ENCODE data around the gene PWWP2B.

- no peak for TF ChIP-seq EZH2phosphoT487 (IDR thresholded peaks at IDR 0.05; ENCODE audit: insufficient read depth, low read depth)
- TF ChIP-seq EZH2 (IDR thresholded peaks at IDR 0.05; ENCODE audit: insufficient read depth, poor library complexity, severe bottlenecking), result no peak
These were observed 27.3 kb upstream of the PWWP2B start for GRCh38 chr10:132369636-132370185.
